Measurements from ENCODE around the gene SUGP1.

DNA sequence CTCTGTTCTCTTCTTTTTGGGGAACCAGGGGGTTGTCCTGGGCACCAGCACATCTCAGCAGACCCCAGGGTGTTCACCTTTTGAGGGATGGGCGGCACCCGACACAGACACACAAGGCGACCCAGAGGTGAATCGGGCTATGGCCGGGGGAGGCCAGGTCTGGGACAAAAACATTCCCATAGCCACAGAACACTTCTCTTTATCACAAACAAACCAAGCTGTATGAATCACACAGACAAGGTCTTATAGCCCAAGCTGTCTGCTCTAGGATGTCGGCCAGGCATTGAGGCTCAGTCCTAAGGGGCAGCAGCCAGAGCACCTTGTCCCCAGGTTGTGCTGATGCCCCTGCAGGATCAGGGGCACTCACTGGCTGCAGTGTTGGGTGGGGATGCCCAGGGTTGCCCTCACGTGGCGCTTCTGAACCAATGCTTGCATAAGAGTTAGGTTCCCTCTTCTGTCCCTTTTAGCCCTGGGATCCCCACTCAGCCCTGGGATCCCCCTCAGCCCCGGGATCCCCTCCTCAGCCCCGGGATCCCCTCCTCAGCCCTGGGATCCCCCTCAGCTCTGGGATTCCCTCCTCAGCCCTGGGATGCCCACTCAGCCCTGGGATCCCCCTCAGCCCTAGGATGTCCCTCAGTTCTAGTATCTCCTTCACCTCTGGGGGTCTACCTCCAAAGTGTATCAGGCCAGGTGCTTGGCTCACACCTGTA lies 27.2 kb upstream of the SUGP1 start:
- no peak for TF ChIP-seq CTCF (IDR thresholded peaks at IDR 0.05; ENCODE audit: insufficient read depth, low read depth, low read length)
- TF ChIP-seq EZH2 (IDR thresholded peaks at IDR 0.05; ENCODE audit: insufficient read depth, low read length): no peak

Measured in astrocyte (in vitro differentiated cells and primary cell).